Naive thymus-derived CD4-positive, alpha-beta T cell (primary cell): ENCODE data around the gene TWSG1. TPM values are rescaled to one million over a fixed set of nuclear protein-coding genes. Genes with fewer than 3 reads are reported as not detected.

Experiments used
- ATAC-seq: fragments of 150-1000 bp; cut with Tn5 transposase; 2 replicates; pipeline ENCODE4 v1.10.0; 2021; ENCODE audit warnings: mild to moderate bottlenecking, moderate library complexity
- CTCF ChIA-PET: fragments of 350-600 bp; sonication (Branson Sonifier 250); formaldehyde crosslinking; loops from one replicate; lab custom pipeline; 2021; ENCODE audit warnings: antibody characterized with exemption; lab: Charles Lee
- POLR2A ChIA-PET: fragments of 350-600 bp; sonication (Branson Sonifier 250); formaldehyde crosslinking; loops from one replicate; lab custom pipeline; 2021; ENCODE audit warnings: antibody characterized with exemption, inconsistent platforms; lab: Charles Lee
- DNase-seq, 9 donors: peaks; one replicate each; pipeline versions ENCODE4 v3.0.0 to v3.0.0-alpha.2; 2020 to 2022; ENCODE audit warnings: mixed read lengths in 1 of 9
- H3K27ac ChIP-seq: one replicate; pipeline ENCODE4 v1.7.0; 2013; ENCODE audit warnings: mild to moderate bottlenecking, low read depth, low read length, moderate library complexity
- H3K27me3 ChIP-seq, 2 donors: one replicate each; pipeline ENCODE4 v1.7.0; 2013; ENCODE audit warnings: low read length in 2 of 2, mild to moderate bottlenecking in 2 of 2, moderate library complexity in 2 of 2; ENCODE audit not compliant: control insufficient read depth in 2 of 2, insufficient read depth in 2 of 2
- H3K36me3 ChIP-seq, 3 experiments: 1 replicate in 2 of 3; 2 replicates in 1 of 3; pipeline ENCODE4 v1.7.0; 2013; ENCODE audit warnings: low read length in 3 of 3, mild to moderate bottlenecking in 3 of 3, moderate library complexity in 1 of 3; ENCODE audit not compliant: insufficient read depth in 3 of 3, control insufficient read depth in 2 of 3
- H3K4me1 ChIP-seq, 2 donors: one replicate each; pipeline ENCODE4 v1.7.0; 2013; ENCODE audit warnings: low read length in 2 of 2, mild to moderate bottlenecking in 2 of 2, moderate library complexity in 1 of 2; ENCODE audit not compliant: control insufficient read depth in 2 of 2, insufficient read depth in 2 of 2
- H3K4me3 ChIP-seq: 2 replicates; pipeline ENCODE4 v1.7.0; 2013; ENCODE audit warnings: mild to moderate bottlenecking, low read length
- H3K9me3 ChIP-seq, 3 experiments: 1 replicate in 2 of 3; 2 replicates in 1 of 3; pipeline ENCODE4 v1.7.0; 2013; ENCODE audit warnings: low read length in 3 of 3; ENCODE audit not compliant: control insufficient read depth in 2 of 3
- H3K27ac Mint-ChIP-seq, 9 donors: one replicate each; pipeline ENCODE4 v1.8.0; 2020 to 2022; ENCODE audit warnings: mixed read lengths in 9 of 9, mild to moderate bottlenecking in 8 of 9, moderate library complexity in 5 of 9, inconsistent platforms in 2 of 9
- H3K27me3 Mint-ChIP-seq, 5 donors: one replicate each; pipeline ENCODE4 v1.8.0; 2021 to 2022; ENCODE audit warnings: mixed read lengths in 5 of 5, mild to moderate bottlenecking in 1 of 5
- H3K36me3 Mint-ChIP-seq, 5 donors: one replicate each; pipeline ENCODE4 v1.8.0; 2020 to 2022; ENCODE audit warnings: mixed read lengths in 5 of 5, mild to moderate bottlenecking in 3 of 5, inconsistent platforms in 1 of 5
- H3K4me1 Mint-ChIP-seq, 7 donors: one replicate each; pipeline ENCODE4 v1.8.0; 2020 to 2022; ENCODE audit warnings: mixed read lengths in 7 of 7, mild to moderate bottlenecking in 3 of 7, inconsistent platforms in 1 of 7
- H3K4me3 Mint-ChIP-seq, 10 donors: one replicate each; pipeline ENCODE4 v1.8.0; 2020 to 2022; ENCODE audit warnings: mild to moderate bottlenecking in 10 of 10, mixed read lengths in 10 of 10, moderate library complexity in 6 of 10, inconsistent platforms in 2 of 10
- H3K9me3 Mint-ChIP-seq, 11 donors: one replicate each; pipeline ENCODE4 v1.8.0; 2020 to 2022; ENCODE audit warnings: mixed read lengths in 11 of 11, mild to moderate bottlenecking in 4 of 11, inconsistent platforms in 1 of 11, moderate library complexity in 1 of 11
- intact Hi-C, 2 donors: fragments of 100-400 bp; cut with micrococcal nuclease; formaldehyde crosslinking; loops; one replicate each; pipeline ENCODE4 v1.15.1; 2023
- polyA plus RNA-seq, 2 donors: library from polyadenylated mRNA; unstranded; fragments of 300-500 nt; fragmentation: Illumina TruSeq; gene quantifications; one replicate each; pipeline ENCODE4 v1.2.3, GENCODE V29; 2021
- total RNA-seq, 6 experiments: library from RNA in 5 of 6; stranded (reverse) in 5 of 6; gene quantifications; 1 replicate in 5 of 6; 2 replicates in 1 of 6; pipeline ENCODE4 v1.2.3 and lab custom pipeline; 2021 to 2026

TWSG1 gene
- total and polyA plus RNA-seq, 7 experiments from 2014 or later, result 2.4 to 7.6 (median 5.0) TPM

GRCh38 chr18:9436206-9436929 is 101.8 kb downstream of the TWSG1 start:
- ChIA-PET POLR2A (no interaction called here), CTCF (no interaction called here)
- Histone ChIP-seq H3K4me1 (no peaks in the 10 kb centered on the region), H3K9me3 (no peaks in the 10 kb centered on the region), H3K27ac (no peak overlapping the region), H3K4me3 (no peak overlapping the region), H3K36me3 (no peaks in the 10 kb centered on the region), H3K27me3 (no peaks in the 10 kb centered on the region)
- Mint-ChIP-seq H3K36me3 (peaks cover 0 to 2% (median 0%) of the 10 kb centered on the region in 5 donors), H3K27me3 (peaks cover 0 to 11% (median 7%) of the 10 kb centered on the region in 5 donors), H3K4me3 (no peak overlapping the region), H3K9me3 (peaks cover 0 to 2% (median 0%) of the 10 kb centered on the region in 11 donors), H3K27ac (no peak overlapping the region), H3K4me1 (peaks cover 0 to 8% (median 7%) of the 10 kb centered on the region in 7 donors)
- intact Hi-C loops, result no loop called here
- ATAC-seq (no peak), DNase-seq (no peak)

DNA sequence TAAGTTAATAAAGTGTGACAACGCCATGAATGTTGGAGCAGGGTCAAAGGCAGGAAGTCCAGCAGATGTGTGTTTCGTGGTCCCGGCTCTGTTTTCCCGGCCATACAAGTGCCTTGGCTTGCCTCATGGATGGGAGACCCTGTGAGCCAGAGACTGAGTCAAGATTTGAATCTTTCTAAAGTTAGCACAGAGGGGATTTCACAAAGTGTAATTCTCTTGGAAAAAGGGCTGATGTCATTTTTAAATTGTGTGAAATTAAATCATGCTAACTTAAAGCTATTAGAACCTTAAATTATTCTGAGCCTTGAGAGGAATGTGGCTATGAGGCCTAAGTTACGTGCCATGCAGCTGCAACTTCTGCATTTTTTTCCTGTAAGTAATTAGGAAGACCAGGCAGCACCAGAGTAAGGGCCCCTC is 102.5 kb downstream of the TWSG1 start:
- intact Hi-C loops, result no loop called here
- ChIA-PET CTCF (no interaction called here), POLR2A (no interaction called here)
- no peaks in the 10 kb centered on the region for H3K27me3 ChIP-seq
- ATAC-seq (no peak), DNase-seq (no peak)
- no peaks in the 10 kb centered on the region for H3K9me3 ChIP-seq
- Mint-ChIP-seq H3K9me3 (peaks cover 0 to 2% (median 0%) of the 10 kb centered on the region in 11 donors), H3K36me3 (no peaks in the 10 kb centered on the region), H3K4me3 (no peak overlapping the region), H3K4me1 (peaks cover 0 to 8% (median 7%) of the 10 kb centered on the region in 7 donors), H3K27me3 (peaks cover 0 to 12% (median 8%) of the 10 kb centered on the region in 5 donors), H3K27ac (no peak overlapping the region)
- H3K4me1 ChIP-seq, result no peaks in the 10 kb centered on the region
- no peak overlapping the region for H3K27ac ChIP-seq
- H3K4me3 ChIP-seq, result no peak overlapping the region
- H3K36me3 ChIP-seq, result no peaks in the 10 kb centered on the region

GRCh38 chr18:9437672-9438071 is 103.1 kb downstream of the TWSG1 start:
- ATAC-seq (no peak), DNase-seq (no peak)
- Histone ChIP-seq H3K27me3 (no peaks in the 10 kb centered on the region), H3K36me3 (no peaks in the 10 kb centered on the region), H3K27ac (no peak overlapping the region), H3K9me3 (no peaks in the 10 kb centered on the region), H3K4me1 (no peaks in the 10 kb centered on the region), H3K4me3 (no peak overlapping the region)
- ChIA-PET POLR2A (no interaction called here), CTCF (no interaction called here)
- H3K27ac Mint-ChIP-seq, result no peak overlapping the region
- no peaks in the 10 kb centered on the region for H3K36me3 Mint-ChIP-seq
- no peak overlapping the region for H3K4me3 Mint-ChIP-seq
- intact Hi-C loops, result no loop called here
- H3K9me3 Mint-ChIP-seq, result peaks cover 0 to 3% (median 0%) of the 10 kb centered on the region in 11 donors
- H3K27me3 Mint-ChIP-seq, result peaks cover 0 to 13% (median 8%) of the 10 kb centered on the region in 5 donors
- peaks cover 0 to 8% (median 7%) of the 10 kb centered on the region in 7 donors for H3K4me1 Mint-ChIP-seq

- Histone ChIP-seq H3K27me3 (no peaks in the 10 kb centered on the region), H3K9me3 (no peaks in the 10 kb centered on the region), H3K4me1 (no peaks in the 10 kb centered on the region), H3K4me3 (no peak overlapping the region), H3K27ac (no peak overlapping the region), H3K36me3 (no peaks in the 10 kb centered on the region)
- Mint-ChIP-seq H3K9me3 (peaks cover 0 to 8% (median 3%) of the 10 kb centered on the region in 11 donors), H3K27ac (no peak overlapping the region), H3K27me3 (peaks cover 0 to 19% (median 8%) of the 10 kb centered on the region in 5 donors), H3K4me3 (no peak overlapping the region), H3K4me1 (no peaks in the 10 kb centered on the region), H3K36me3 (peaks cover 0 to 3% (median 0%) of the 10 kb centered on the region in 5 donors)
- POLR2A ChIA-PET, result no interaction called here
- CTCF ChIA-PET, result no interaction called here
- DNase-seq, result no peak
- no peak for ATAC-seq
- intact Hi-C loops, result no loop called here
Observed at GRCh38 chr18:9441061-9441460, 106.5 kb downstream of the TWSG1 start.

GRCh38 chr18:9444549-9444948 is 110.0 kb downstream of the TWSG1 start:
- Mint-ChIP-seq H3K27ac (no peak overlapping the region), H3K4me3 (no peak overlapping the region), H3K4me1 (no peaks in the 10 kb centered on the region), H3K36me3 (peaks cover 0 to 10% (median 5%) of the 10 kb centered on the region in 5 donors), H3K9me3 (peaks cover 0 to 35% (median 18%) of the 10 kb centered on the region in 11 donors), H3K27me3 (peaks cover 0 to 21% (median 14%) of the 10 kb centered on the region in 5 donors)
- DNase-seq (no peak), ATAC-seq (no peak)
- ChIA-PET POLR2A (no interaction called here), CTCF (no interaction called here)
- H3K27ac ChIP-seq, result no peak overlapping the region
- no peaks in the 10 kb centered on the region for H3K4me1 ChIP-seq
- peaks cover 0 to 5% (median 0%) of the 10 kb centered on the region in 3 experiments for H3K9me3 ChIP-seq
- intact Hi-C loops, result no loop called here
- no peak overlapping the region for H3K4me3 ChIP-seq
- no peaks in the 10 kb centered on the region for H3K36me3 ChIP-seq
- H3K27me3 ChIP-seq, result no peaks in the 10 kb centered on the region

GRCh38 chr18:9446839-9447238 is 112.3 kb downstream of the TWSG1 start:
- intact Hi-C loops, result no loop called here
- Mint-ChIP-seq H3K36me3 (peaks cover 0 to 10% (median 5%) of the 10 kb centered on the region in 5 donors), H3K27me3 (peaks cover 5 to 17% (median 14%) of the 10 kb centered on the region in 5 donors), H3K27ac (no peak overlapping the region), H3K4me3 (no peak overlapping the region), H3K9me3 (peaks cover 0 to 35% (median 18%) of the 10 kb centered on the region in 11 donors), H3K4me1 (no peaks in the 10 kb centered on the region)
- ChIA-PET POLR2A (no interaction called here), CTCF (no interaction called here)
- DNase-seq (no peak), ATAC-seq (no peak)
- no peak overlapping the region for H3K27ac ChIP-seq
- no peaks in the 10 kb centered on the region for H3K27me3 ChIP-seq
- H3K4me1 ChIP-seq, result no peaks in the 10 kb centered on the region
- H3K36me3 ChIP-seq, result no peaks in the 10 kb centered on the region
- H3K9me3 ChIP-seq, result peaks cover 0 to 5% (median 0%) of the 10 kb centered on the region in 3 experiments
- H3K4me3 ChIP-seq, result no peak overlapping the region

- Histone ChIP-seq H3K27ac (no peak overlapping the region), H3K27me3 (no peaks in the 10 kb centered on the region), H3K4me3 (no peak overlapping the region), H3K9me3 (peaks cover 0 to 5% (median 0%) of the 10 kb centered on the region in 3 experiments), H3K36me3 (no peaks in the 10 kb centered on the region), H3K4me1 (no peaks in the 10 kb centered on the region)
- intact Hi-C loops, result no loop called here
- peaks cover 0 to 10% (median 5%) of the 10 kb centered on the region in 5 donors for H3K36me3 Mint-ChIP-seq
- no peak overlapping the region for H3K27ac Mint-ChIP-seq
- no peak overlapping the region for H3K4me3 Mint-ChIP-seq
- H3K9me3 Mint-ChIP-seq, result peaks cover 0 to 35% (median 15%) of the 10 kb centered on the region in 11 donors
- H3K4me1 Mint-ChIP-seq, result no peaks in the 10 kb centered on the region
- H3K27me3 Mint-ChIP-seq, result peaks cover 5 to 17% (median 14%) of the 10 kb centered on the region in 5 donors
- POLR2A ChIA-PET, result no interaction called here
- no peak for ATAC-seq
- CTCF ChIA-PET, result no interaction called here
- DNase-seq, result no peak
Observed at GRCh38 chr18:9447334-9447733, 112.8 kb downstream of the TWSG1 start.
